SKM-1 (cell line): ENCODE measurements around the gene EPS8.

Experiments used
- DNase-seq: peaks from one replicate; lab custom pipeline; 2025; ENCODE audit not compliant: unreplicated experiment; lab: John Stamatoyannopoulos, UW

Gene EPS8

DNA sequence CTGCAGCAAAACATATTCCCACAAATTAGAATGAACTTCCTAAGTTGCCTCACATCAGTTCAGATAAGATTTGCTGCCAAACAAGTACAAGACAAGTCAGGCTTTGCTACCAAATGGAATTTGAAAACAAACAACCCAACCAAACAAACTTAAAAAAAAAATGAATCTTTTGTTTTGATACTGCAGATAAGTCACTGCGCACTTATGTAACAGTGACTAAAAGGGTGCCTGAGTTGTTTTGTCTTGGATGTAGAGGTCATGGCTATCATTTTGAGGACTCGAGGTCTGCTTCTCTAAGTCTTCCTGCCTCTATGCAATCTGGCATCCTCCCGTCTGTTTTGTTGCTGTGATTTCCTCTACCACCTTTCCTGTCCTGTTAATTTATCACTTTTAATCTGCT is 11.1 kb upstream of the EPS8 start:
- no peak for DNase-seq

- no peak for DNase-seq
These were observed 8.6 kb upstream of the EPS8 start for GRCh38 chr12:15797818-15798217.

DNA sequence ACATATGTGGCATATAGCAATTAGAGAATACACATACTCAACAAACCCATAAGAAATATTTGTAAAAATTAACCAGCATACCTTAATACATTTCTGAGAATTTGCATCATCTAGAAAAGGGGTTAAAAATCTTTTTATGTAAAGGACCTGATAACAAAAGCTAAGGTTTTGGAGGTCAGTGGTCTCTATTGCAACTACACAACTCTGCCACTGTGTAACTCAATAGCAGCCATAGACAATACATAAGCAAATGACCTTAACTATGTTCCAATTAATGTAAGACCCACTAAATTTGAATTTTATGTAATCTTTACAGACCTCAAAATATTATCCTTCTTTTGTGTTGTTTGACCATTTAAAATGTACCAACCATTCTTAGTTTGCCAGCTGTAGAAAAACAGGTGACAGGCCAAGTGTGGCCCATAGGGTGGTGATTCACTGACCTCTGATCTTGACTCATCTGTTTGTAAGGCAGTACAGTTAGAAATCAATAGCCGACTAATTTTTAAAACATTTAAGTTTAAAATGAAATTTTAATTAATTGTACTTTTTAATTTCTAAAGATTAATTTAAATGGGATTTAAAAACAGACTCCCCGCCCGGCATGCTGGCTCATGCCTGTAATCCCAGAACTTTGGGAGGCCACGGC is 7.4 kb upstream of the EPS8 start:
- no peak for DNase-seq

GRCh38 chr12:15794836-15795235 is 5.6 kb upstream of the EPS8 start:
- no peak for DNase-seq

- DNase-seq, result no peak
These were observed 5.0 kb upstream of the EPS8 start for GRCh38 chr12:15794196-15794595.

DNA sequence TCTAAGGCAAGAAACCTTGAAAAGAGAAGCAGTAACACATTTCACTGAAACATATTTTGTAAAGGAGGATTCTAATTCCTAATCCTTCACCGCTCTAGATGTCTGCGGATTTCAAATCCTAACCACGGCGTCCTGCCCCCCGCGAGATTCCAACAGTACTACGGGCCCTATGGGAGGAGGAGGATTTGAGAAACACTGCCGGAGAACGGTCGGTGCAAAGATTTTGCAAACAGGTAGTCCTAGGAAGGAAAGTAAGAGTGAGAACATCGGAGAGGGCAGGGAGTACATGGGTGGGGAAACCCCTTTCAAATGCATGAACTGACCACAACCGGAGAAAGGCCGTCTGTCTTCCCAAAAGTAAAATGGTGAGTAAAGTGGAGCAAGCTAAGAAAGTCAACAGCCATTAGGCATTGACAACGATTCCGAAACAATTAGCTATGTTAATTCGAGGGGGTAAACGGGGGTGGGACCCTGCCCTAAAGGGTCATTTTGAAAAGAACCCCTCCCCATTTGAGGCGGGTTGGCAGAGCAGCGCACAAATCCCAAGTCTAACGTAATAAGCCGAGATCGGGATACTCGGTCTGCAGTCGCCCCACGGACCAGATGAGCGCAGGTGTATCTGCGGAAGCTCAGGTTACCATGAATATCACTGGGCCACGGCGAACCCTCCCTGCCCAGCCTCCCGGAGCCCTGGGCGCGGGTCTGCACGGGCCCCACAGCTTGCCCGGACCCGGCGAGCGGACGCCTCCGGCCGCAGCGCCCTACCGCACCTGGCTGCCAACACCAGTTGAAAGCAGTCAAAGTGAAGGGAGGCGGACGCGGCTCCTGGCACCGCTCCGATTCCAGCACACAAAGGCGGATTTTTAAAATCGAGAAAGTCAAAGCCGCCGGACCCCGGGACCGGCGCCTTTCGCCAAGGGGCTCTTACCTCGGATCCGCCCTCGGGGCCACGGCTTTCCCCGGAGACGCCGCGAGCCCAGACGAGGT is 662 bp downstream of the EPS8 start:
- no peak for DNase-seq

DNA sequence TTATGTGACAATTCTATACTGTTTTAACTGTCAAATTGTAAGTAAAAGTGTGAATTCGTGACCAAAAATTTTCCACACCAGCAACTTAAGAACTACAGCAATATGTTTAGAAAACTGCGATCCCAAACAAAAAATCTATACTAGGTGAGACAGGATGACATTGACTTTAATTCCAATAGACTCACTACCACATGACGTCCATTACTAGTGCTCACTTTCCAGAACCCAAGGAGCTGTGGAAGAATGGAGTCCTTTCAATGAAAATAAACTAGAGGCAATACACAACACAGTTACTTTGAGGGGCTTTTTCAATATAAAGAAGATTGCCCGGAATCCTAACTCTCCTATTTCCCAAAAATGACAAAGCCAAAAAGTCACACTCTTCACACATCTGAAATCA is 1.4 kb downstream of the EPS8 start:
- no peak for DNase-seq

DNA sequence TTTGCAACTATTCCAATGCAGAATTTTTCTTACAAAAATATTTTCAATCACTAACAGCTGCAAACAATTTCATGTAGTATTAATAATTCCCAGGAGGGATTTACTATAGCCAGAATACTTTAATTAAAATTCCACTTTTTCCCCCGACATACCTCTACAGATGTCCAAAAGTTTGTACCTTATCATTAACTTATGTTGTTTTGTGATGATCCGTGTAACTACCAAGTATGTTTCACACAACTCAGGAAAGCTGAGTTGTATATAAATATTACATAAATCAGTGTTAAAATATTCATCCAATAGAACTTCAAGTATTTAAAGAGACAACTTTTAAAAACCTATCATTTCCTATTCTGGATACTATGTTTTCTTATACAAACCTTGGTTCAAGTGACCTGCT is 2.4 kb downstream of the EPS8 start:
- DNase-seq, result no peak

DNA sequence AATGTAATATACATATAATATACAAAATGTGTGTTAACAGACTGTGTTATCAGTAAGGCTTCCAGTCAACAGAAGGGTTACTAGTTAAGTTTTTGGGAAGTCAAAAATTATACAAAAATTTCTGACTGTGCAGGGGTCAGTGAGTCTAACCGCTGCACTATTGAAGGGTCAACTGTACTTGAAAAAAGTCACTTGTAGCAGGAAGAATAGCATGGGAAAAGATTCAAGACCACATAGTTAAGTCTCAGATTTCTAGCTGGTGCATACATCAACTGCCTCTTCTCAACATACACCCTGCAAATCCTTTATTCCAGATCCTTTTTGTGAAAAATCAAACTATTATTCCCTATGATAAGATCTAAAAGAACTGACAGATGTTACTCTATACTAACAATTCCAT is 5.9 kb downstream of the EPS8 start:
- DNase-seq, result no peak

GRCh38 chr12:15782667-15783066 is 6.5 kb downstream of the EPS8 start:
- DNase-seq, result no peak

- DNase-seq, result no peak
These were observed 9.3 kb downstream of the EPS8 start for GRCh38 chr12:15779925-15780324.

- DNase-seq, result no peak
These were observed 11.1 kb downstream of the EPS8 start for GRCh38 chr12:15778126-15778525.

DNA sequence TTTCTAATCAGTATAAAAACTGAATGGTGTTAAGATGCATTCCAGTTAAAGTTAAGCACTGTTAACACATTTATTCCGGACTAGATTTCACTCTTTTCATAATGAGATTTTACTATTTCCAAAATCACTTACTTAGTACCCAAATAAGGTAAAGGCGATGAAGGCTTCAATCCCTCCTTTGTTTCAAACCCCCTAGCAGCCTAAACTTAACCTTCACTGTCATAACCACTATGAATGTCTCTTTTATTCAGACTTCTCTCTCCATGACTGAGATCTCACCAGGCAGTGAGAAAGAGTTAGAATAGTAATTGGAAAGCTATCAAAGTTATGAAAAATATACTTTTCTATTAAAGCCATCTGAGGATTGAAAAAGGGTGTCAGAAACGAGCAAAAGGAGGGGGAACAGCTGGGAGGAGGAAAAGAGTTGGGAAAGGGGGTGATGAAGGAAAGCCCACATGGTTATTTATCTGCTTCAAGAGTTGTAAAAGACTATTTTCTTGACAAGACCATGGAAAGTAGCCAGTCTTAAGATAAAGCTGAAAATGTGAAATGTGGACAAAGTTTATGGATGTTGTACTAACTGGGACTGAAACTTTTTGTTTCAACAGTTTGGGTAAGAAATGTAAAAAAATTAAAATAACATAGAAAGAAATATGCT is 11.7 kb downstream of the EPS8 start:
- no peak for DNase-seq

DNA sequence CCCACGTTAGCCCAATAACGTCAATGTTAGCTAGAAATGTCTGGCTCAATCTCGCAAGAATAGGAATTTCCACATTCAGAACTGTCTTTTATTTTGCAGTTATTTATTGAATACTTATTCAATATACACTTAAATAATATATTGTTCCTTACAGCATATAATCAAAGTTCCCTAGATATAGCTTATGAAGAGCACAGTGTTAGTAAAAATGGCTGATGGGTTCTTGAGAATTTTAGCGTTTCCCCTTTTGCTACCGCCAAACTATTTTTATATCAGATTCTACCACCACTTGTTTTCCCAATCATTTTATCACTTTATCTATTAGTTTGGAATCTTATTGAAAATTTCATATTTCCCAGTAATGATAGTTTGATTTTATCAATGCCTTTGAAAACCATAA is 12.7 kb downstream of the EPS8 start:
- no peak for DNase-seq

- no peak for DNase-seq
These were observed 14.4 kb downstream of the EPS8 start for GRCh38 chr12:15774819-15775218.

- no peak for DNase-seq
These were observed 16.7 kb downstream of the EPS8 start for GRCh38 chr12:15772405-15773018.

DNA sequence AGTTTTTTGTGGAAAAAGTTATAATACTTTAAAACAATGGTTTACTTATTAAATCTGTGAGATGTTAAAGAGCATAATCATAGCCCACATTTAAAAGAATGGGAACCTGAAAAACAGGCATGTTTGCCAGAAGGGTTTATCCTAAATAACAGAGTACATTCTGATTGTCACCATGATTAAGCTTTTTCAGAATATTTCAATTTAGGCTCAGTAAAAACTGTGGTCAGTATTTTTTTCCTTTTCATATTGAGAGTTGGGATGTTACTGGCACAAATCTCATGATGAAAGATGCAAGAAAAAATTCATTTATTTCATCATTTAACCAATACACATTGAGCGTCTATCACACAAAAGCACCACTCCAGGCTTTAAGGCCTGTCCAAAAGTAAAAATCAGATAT is 18.6 kb downstream of the EPS8 start:
- no peak for DNase-seq

DNA sequence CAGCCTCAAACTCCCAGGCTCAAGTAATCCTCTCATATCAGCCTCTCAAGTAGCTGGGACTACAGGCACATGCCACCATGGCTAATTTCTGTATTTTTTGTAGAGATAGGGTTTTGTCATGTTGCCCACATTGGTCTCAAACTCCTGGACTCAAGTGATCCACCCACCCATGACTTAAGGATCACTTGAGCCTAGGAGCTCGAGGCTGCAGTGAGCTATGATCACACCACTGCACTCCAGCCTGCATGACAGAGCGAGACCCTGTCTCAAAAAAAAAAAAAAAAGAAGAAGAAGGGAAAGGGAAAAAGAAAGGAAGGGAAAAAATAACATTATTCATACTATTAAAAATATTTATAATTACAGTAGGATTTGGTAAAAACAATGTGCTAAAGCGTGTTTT is 19.2 kb downstream of the EPS8 start:
- DNase-seq, result no peak

- DNase-seq, result no peak
These were observed 19.6 kb downstream of the EPS8 start for GRCh38 chr12:15769586-15769985.

GRCh38 chr12:15767301-15767700 is 21.9 kb downstream of the EPS8 start:
- no peak for DNase-seq

- DNase-seq, result no peak
These were observed 25.9 kb downstream of the EPS8 start for GRCh38 chr12:15763328-15763727.
